ENCODE data around the gene ATP2A2.

The ATP2A2 gene

GRCh38 chr12:110312581-110313360 lies 31.7 kb downstream of the ATP2A2 start:
- no peak overlapping the region for H4K8ac ChIP-seq (ENCODE audit: low read depth, low read length)
- H3K4me1 ChIP-seq (ENCODE audit: control insufficient read depth in 1 of 2, insufficient read depth in 2 of 2, low read length in 2 of 2) = peaks cover 2 to 3% of the 10 kb centered on the region in 2 experiments
- no peak overlapping the region for H3K23ac ChIP-seq (ENCODE audit: low read length)
- no peak overlapping the region for H4K12ac ChIP-seq (ENCODE audit: low read depth, low read length)
- no peak overlapping the region for H4K91ac ChIP-seq (ENCODE audit: low read depth, low read length)
- H3K18ac ChIP-seq (ENCODE audit: low read length) = no peak overlapping the region
- no peak overlapping the region for H2BK12ac ChIP-seq (ENCODE audit: low read length)
- no peak overlapping the region for H2BK5ac ChIP-seq (ENCODE audit: low read depth, low read length, poor library complexity)
- H3K14ac ChIP-seq (ENCODE audit: low read length) = no peak overlapping the region
- no peaks in the 10 kb centered on the region for H3K27me3 ChIP-seq (ENCODE audit: insufficient read depth, low read length)
- no peak overlapping the region for H2AK5ac ChIP-seq (ENCODE audit: low read length)
- peaks cover 0 to 8% of the 10 kb centered on the region in 2 experiments for H3K36me3 ChIP-seq (ENCODE audit: control insufficient read depth in 1 of 2, insufficient read depth in 2 of 2, low read length in 2 of 2)
- no peak overlapping the region for H3K9ac ChIP-seq (ENCODE audit: low read length)
- no peak overlapping the region for H2AFZ ChIP-seq (ENCODE audit: insufficient read depth, low read length, poor library complexity)
- no peaks in the 10 kb centered on the region for H3K9me3 ChIP-seq (ENCODE audit: insufficient read depth, low read depth, low read length)
- peaks cover 2% of the 10 kb centered on the region for H3K79me1 ChIP-seq (ENCODE audit: low read length)
- no peak overlapping the region for H3K4me2 ChIP-seq (ENCODE audit: low read length)
- no peak overlapping the region for H2BK120ac ChIP-seq (ENCODE audit: insufficient read depth, low read length, poor library complexity)
- no peaks in the 10 kb centered on the region for H3K79me2 ChIP-seq (ENCODE audit: control insufficient read depth, insufficient read depth, low read length, poor library complexity)
- peak overlapping the region; percentile 46 for H3K4ac ChIP-seq (ENCODE audit: low read depth, low read length)
- H3K27ac ChIP-seq (ENCODE audit: low read depth, low read length) = no peak overlapping the region
- no CpG with 5 or more reads among the region's 10 CpGs for WGBS (ENCODE audit: extremely low coverage, insufficient coverage, insufficient read length)
- DNase-seq = peak; percentile 64 to 88
- no peak overlapping the region for H3K4me3 ChIP-seq (ENCODE audit: low read depth, low read length)

- no peaks in the 10 kb centered on the region for H3K9me3 ChIP-seq (ENCODE audit: insufficient read depth, low read depth, low read length)
- no CpG with 5 or more reads among the region's 2 CpGs for WGBS (ENCODE audit: extremely low coverage, insufficient coverage, insufficient read length)
- H2AK5ac ChIP-seq (ENCODE audit: low read length) = no peak overlapping the region
- H3K79me2 ChIP-seq (ENCODE audit: control insufficient read depth, insufficient read depth, low read length, poor library complexity) = no peaks in the 10 kb centered on the region
- no peak overlapping the region for H3K4me3 ChIP-seq (ENCODE audit: low read depth, low read length)
- no peak overlapping the region for H4K91ac ChIP-seq (ENCODE audit: low read depth, low read length)
- no peak overlapping the region for H4K8ac ChIP-seq (ENCODE audit: low read depth, low read length)
- H2AFZ ChIP-seq (ENCODE audit: insufficient read depth, low read length, poor library complexity) = no peak overlapping the region
- H4K12ac ChIP-seq (ENCODE audit: low read depth, low read length) = no peak overlapping the region
- H3K36me3 ChIP-seq (ENCODE audit: control insufficient read depth in 1 of 2, insufficient read depth in 2 of 2, low read length in 2 of 2) = peaks cover 2 to 10% of the 10 kb centered on the region in 2 experiments
- no peak overlapping the region for H3K4ac ChIP-seq (ENCODE audit: low read depth, low read length)
- H3K23ac ChIP-seq (ENCODE audit: low read length) = no peak overlapping the region
- DNase-seq = peak in 1 of 2 donors; percentile 67
- no peak overlapping the region for H3K4me2 ChIP-seq (ENCODE audit: low read length)
- no peak overlapping the region for H3K18ac ChIP-seq (ENCODE audit: low read length)
- H3K27me3 ChIP-seq (ENCODE audit: insufficient read depth, low read length) = no peaks in the 10 kb centered on the region
- H3K14ac ChIP-seq (ENCODE audit: low read length) = no peak overlapping the region
- H2BK5ac ChIP-seq (ENCODE audit: low read depth, low read length, poor library complexity) = no peak overlapping the region
- H2BK12ac ChIP-seq (ENCODE audit: low read length) = no peak overlapping the region
- H3K9ac ChIP-seq (ENCODE audit: low read length) = no peak overlapping the region
- H2BK120ac ChIP-seq (ENCODE audit: insufficient read depth, low read length, poor library complexity) = no peak overlapping the region
- peaks cover 2 to 3% of the 10 kb centered on the region in 2 experiments for H3K4me1 ChIP-seq (ENCODE audit: control insufficient read depth in 1 of 2, insufficient read depth in 2 of 2, low read length in 2 of 2)
- H3K79me1 ChIP-seq (ENCODE audit: low read length) = peaks cover 2% of the 10 kb centered on the region
- no peak overlapping the region for H3K27ac ChIP-seq (ENCODE audit: low read depth, low read length)
These were observed 33.3 kb downstream of the ATP2A2 start for GRCh38 chr12:110314308-110314707.

- no peaks in the 10 kb centered on the region for H3K9me3 ChIP-seq (ENCODE audit: insufficient read depth, low read depth, low read length)
- no peak overlapping the region for H4K8ac ChIP-seq (ENCODE audit: low read depth, low read length)
- H3K27ac ChIP-seq (ENCODE audit: low read depth, low read length) = no peak overlapping the region
- no peak overlapping the region for H3K4me3 ChIP-seq (ENCODE audit: low read depth, low read length)
- peak overlapping the region; percentile 53 for H3K23ac ChIP-seq (ENCODE audit: low read length)
- peak overlapping the region; percentile 24 for H4K12ac ChIP-seq (ENCODE audit: low read depth, low read length)
- H3K36me3 ChIP-seq (ENCODE audit: control insufficient read depth in 1 of 2, insufficient read depth in 2 of 2, low read length in 2 of 2) = peaks cover 2 to 7% of the 10 kb centered on the region in 2 experiments
- H3K4ac ChIP-seq (ENCODE audit: low read depth, low read length) = no peak overlapping the region
- no peak overlapping the region for H2BK120ac ChIP-seq (ENCODE audit: insufficient read depth, low read length, poor library complexity)
- H3K79me2 ChIP-seq (ENCODE audit: control insufficient read depth, insufficient read depth, low read length, poor library complexity) = no peaks in the 10 kb centered on the region
- H2BK12ac ChIP-seq (ENCODE audit: low read length) = peak overlapping the region; percentile 3
- no peaks in the 10 kb centered on the region for H3K27me3 ChIP-seq (ENCODE audit: insufficient read depth, low read length)
- H3K4me2 ChIP-seq (ENCODE audit: low read length) = no peak overlapping the region
- peaks cover 2% of the 10 kb centered on the region for H3K79me1 ChIP-seq (ENCODE audit: low read length)
- H3K4me1 ChIP-seq (ENCODE audit: control insufficient read depth in 1 of 2, insufficient read depth in 2 of 2, low read length in 2 of 2) = peaks cover 2 to 3% of the 10 kb centered on the region in 2 experiments
- no peak overlapping the region for H2AFZ ChIP-seq (ENCODE audit: insufficient read depth, low read length, poor library complexity)
- H2AK5ac ChIP-seq (ENCODE audit: low read length) = no peak overlapping the region
- peak; percentile 61 to 96 for DNase-seq
- peak overlapping the region; percentile 61 for H3K18ac ChIP-seq (ENCODE audit: low read length)
- no peak overlapping the region for H4K91ac ChIP-seq (ENCODE audit: low read depth, low read length)
- no peak overlapping the region for H2BK5ac ChIP-seq (ENCODE audit: low read depth, low read length, poor library complexity)
- no CpG with 5 or more reads among the region's 4 CpGs for WGBS (ENCODE audit: extremely low coverage, insufficient coverage, insufficient read length)
- H3K9ac ChIP-seq (ENCODE audit: low read length) = no peak overlapping the region
- H3K14ac ChIP-seq (ENCODE audit: low read length) = no peak overlapping the region
These were observed 35.8 kb downstream of the ATP2A2 start for GRCh38 chr12:110316861-110317260.

- Histone ChIP-seq H3K27ac (ENCODE audit: low read depth, low read length) (no peak overlapping the region), H4K91ac (ENCODE audit: low read depth, low read length) (no peak overlapping the region), H3K27me3 (ENCODE audit: insufficient read depth, low read length) (no peaks in the 10 kb centered on the region), H3K9me3 (ENCODE audit: insufficient read depth, low read depth, low read length) (no peaks in the 10 kb centered on the region), H3K4ac (ENCODE audit: low read depth, low read length) (no peak overlapping the region), H2BK120ac (ENCODE audit: insufficient read depth, low read length, poor library complexity) (no peak overlapping the region), H3K9ac (ENCODE audit: low read length) (no peak overlapping the region), H3K36me3 (ENCODE audit: control insufficient read depth in 1 of 2, insufficient read depth in 2 of 2, low read length in 2 of 2) (peaks cover 2 to 3% of the 10 kb centered on the region in 2 experiments), H3K4me1 (ENCODE audit: control insufficient read depth in 1 of 2, insufficient read depth in 2 of 2, low read length in 2 of 2) (peaks cover 2 to 3% of the 10 kb centered on the region in 2 experiments), H3K79me1 (ENCODE audit: low read length) (peaks cover 2% of the 10 kb centered on the region), H3K4me3 (ENCODE audit: low read depth, low read length) (no peak overlapping the region), H2AK5ac (ENCODE audit: low read length) (no peak overlapping the region), H3K4me2 (ENCODE audit: low read length) (no peak overlapping the region), H3K23ac (ENCODE audit: low read length) (no peak overlapping the region), H3K79me2 (ENCODE audit: control insufficient read depth, insufficient read depth, low read length, poor library complexity) (no peaks in the 10 kb centered on the region), H3K14ac (ENCODE audit: low read length) (no peak overlapping the region), H4K12ac (ENCODE audit: low read depth, low read length) (no peak overlapping the region), H4K8ac (ENCODE audit: low read depth, low read length) (no peak overlapping the region), H2AFZ (ENCODE audit: insufficient read depth, low read length, poor library complexity) (no peak overlapping the region), H3K18ac (ENCODE audit: low read length) (no peak overlapping the region), H2BK12ac (ENCODE audit: low read length) (no peak overlapping the region), H2BK5ac (ENCODE audit: low read depth, low read length, poor library complexity) (no peak overlapping the region)
- no CpG with 5 or more reads among the region's 2 CpGs for WGBS (ENCODE audit: extremely low coverage, insufficient coverage, insufficient read length)
- peak; percentile 64 to 83 for DNase-seq
These were observed 36.9 kb downstream of the ATP2A2 start for GRCh38 chr12:110317911-110318310.

All from trophoblast cell (in vitro differentiated cells and primary cell).